SJSA1 (cell line): ENCODE results near the gene PTPRH. TPM values are rescaled to one million over a fixed set of nuclear protein-coding genes. Genes with fewer than 3 reads are reported as not detected.
"Not testable (repeated sequence)": the region's sequence is repeated elsewhere in the genome, so short reads cannot be mapped to it uniquely, and the experiment has no call there.

Experiments used
- DNase-seq, 2 experiments: peaks; one replicate each; pipeline ENCODE4 v3.0.0-alpha.2; 2015 to 2020; ENCODE audit warnings: low spot score in 2 of 2, low read depth in 1 of 2
- H3K27ac ChIP-seq: fragments of 250-450 bp; sonication (Bioruptor Pico); 2 replicates; pipeline ENCODE4 v1.5.1; 2020; ENCODE audit warnings: mild to moderate bottlenecking, moderate library complexity
- H3K27me3 ChIP-seq: fragments of 250-450 bp; sonication (Bioruptor Pico); replicated peaks from 2 replicates; pipeline ENCODE4 v1.5.1; 2020; ENCODE audit warnings: mild to moderate bottlenecking, moderate library complexity
- H3K36me3 ChIP-seq: fragments of 250-450 bp; sonication (Bioruptor Pico); 2 replicates; pipeline ENCODE4 v1.5.1; 2020; ENCODE audit warnings: mild to moderate bottlenecking
- H3K4me1 ChIP-seq: fragments of 250-450 bp; sonication (Bioruptor Pico); replicated peaks from 2 replicates; pipeline ENCODE4 v1.6.1; 2021; ENCODE audit warnings: mild to moderate bottlenecking
- H3K4me3 ChIP-seq: fragments of 250-450 bp; sonication (Bioruptor Pico); 2 replicates; pipeline ENCODE4 v1.5.1; 2020; ENCODE audit warnings: mild to moderate bottlenecking
- H3K9me3 ChIP-seq: fragments of 250-450 bp; sonication (Bioruptor Pico); replicated peaks from 2 replicates; pipeline ENCODE4 v1.5.1; 2020; ENCODE audit warnings: mild to moderate bottlenecking
- total RNA-seq: library from RNA; depleted of rRNA; stranded (reverse); fragments of >200 nt; shearing (Covaris generic); gene quantifications from 2 replicates; pipeline ENCODE4 v1.2.3, GENCODE V29; 2014

Gene PTPRH
- total RNA-seq, 1 experiment from 2014 or later, result 1.4 TPM

GRCh38 chr19:55226273-55226672 is 17.0 kb upstream of the PTPRH start:
- DNase-seq, result peak in 1 of 2 experiments; percentile 36
- Histone ChIP-seq H3K27me3 (no peaks in the 10 kb centered on the region), H3K36me3 (peaks cover 34% of the 10 kb centered on the region), H3K4me3 (no peak overlapping the region), H3K27ac (no peak overlapping the region), H3K9me3 (no peaks in the 10 kb centered on the region), H3K4me1 (no peaks in the 10 kb centered on the region)

- Histone ChIP-seq H3K27ac (no peak overlapping the region), H3K4me1 (no peaks in the 10 kb centered on the region), H3K9me3 (no peaks in the 10 kb centered on the region), H3K27me3 (no peaks in the 10 kb centered on the region), H3K36me3 (peaks cover 28% of the 10 kb centered on the region), H3K4me3 (no peak overlapping the region)
- DNase-seq, result no peak
Observed at GRCh38 chr19:55225415-55225958, 16.2 kb upstream of the PTPRH start.

DNA sequence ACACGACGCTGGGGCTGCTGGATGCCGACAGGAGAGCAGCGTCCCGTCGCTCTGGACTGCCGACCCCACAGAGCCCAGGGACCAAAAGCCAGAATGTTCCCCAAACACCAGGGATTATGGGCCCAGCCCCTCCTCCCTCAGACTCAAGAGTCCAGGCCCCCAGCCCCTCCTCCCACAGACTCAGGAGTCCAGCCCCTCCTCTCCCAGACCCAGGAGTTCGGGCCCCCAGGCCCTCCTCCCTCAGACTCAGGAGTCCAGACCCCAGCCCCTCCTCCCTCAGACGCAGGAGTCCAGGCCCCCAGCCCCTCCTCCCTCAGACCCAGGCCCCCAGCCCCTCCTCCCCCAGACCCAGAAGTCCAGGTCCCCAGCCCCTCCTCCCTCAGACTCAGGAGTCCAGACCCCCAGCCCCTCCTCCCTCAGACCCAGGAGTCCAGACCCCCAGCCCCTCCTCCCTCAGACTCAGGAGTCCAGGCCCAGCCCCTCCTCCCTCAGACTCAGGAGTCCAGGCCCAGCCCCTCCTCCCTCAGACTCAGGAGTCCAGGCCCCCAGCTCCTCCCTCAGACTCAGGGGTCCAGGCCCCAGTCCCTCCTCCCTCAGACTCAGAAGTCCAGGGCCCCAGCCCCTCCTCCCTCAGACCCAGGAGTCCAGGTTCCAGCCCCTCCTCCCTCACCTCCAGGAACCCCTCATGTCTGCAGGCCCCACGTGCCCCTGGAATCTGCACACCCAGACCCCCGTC is 15.5 kb upstream of the PTPRH start:
- H3K4me3 ChIP-seq, H3K4me1 ChIP-seq, H3K9me3 ChIP-seq, H3K27ac ChIP-seq, H3K27me3 ChIP-seq: not testable (repeated sequence)
- H3K36me3 ChIP-seq, result peaks cover 26% of the 10 kb centered on the region
- peak in 1 of 2 experiments; percentile 40 for DNase-seq

GRCh38 chr19:55224038-55224665 is 14.9 kb upstream of the PTPRH start:
- no peaks in the 10 kb centered on the region for H3K4me1 ChIP-seq
- no peak overlapping the region for H3K4me3 ChIP-seq
- no peaks in the 10 kb centered on the region for H3K27me3 ChIP-seq
- peak in 1 of 2 experiments; percentile 38 for DNase-seq
- H3K9me3 ChIP-seq, result no peaks in the 10 kb centered on the region
- peaks cover 21% of the 10 kb centered on the region for H3K36me3 ChIP-seq
- no peak overlapping the region for H3K27ac ChIP-seq

DNA sequence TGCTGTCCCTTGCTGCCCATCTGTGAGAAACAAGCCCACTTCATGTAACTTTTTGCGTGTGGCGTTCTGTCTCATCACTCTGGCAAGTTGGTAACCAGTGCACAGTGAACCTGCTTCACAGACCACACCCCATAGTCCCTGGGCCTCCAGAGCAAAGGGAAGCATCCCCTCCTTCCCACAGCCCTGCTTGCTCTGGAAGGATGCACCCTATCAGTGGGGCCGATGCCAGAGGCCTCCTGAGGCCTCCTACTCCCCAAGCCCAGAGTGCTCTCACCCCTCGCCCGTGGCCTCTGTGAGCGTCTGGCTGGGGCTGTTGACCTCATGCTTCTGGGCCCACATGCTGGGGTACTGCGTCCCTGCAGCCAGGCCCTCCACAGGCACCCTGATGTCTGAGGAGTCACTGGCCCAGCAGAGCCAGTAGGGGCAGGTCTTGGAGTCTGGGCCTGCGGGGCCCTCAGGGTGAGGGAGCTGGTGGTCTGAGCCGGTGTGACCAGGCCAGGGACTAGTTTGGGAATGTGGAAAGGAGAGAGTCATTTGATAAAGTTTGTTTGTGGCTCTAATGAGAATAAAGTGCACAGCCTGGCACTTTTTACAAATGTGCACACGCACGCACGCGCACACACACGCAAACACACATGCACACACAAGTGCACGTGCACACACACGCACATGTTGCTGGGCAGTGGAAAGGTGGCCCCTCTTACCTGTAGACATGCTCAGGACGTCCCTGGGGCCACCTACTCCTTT is 14.2 kb upstream of the PTPRH start:
- no peaks in the 10 kb centered on the region for H3K4me1 ChIP-seq

DNA sequence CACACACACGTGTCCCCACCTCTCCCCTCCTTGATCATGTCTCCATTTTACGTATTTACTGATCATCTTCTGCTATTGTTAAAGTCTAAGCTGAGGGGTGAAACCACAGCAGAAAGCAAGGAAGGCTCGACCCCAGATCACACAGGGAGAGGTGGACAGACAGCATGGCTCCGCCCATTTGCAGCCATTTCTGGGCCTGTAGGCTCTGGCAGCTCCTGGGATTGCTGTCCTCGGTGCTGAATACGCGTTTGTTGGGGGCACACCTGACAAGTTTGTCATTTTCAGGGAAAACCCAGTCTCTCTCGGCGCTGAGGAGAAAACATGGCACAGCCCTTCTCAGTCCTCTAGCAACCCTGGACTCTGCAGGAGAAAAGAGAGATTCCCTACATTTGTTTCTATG is 11.2 kb upstream of the PTPRH start:
- no peak overlapping the region for H3K4me3 ChIP-seq
- H3K9me3 ChIP-seq, result no peaks in the 10 kb centered on the region
- H3K27me3 ChIP-seq, result no peaks in the 10 kb centered on the region
- DNase-seq, result no peak
- peaks cover 17% of the 10 kb centered on the region for H3K4me1 ChIP-seq
- no peak overlapping the region for H3K27ac ChIP-seq
- H3K36me3 ChIP-seq, result no peaks in the 10 kb centered on the region

More for the DNA sequence above, 14.2 kb upstream of the PTPRH start:
- Histone ChIP-seq H3K9me3 (no peaks in the 10 kb centered on the region), H3K27me3 (no peaks in the 10 kb centered on the region), H3K4me3 (no peak overlapping the region), H3K27ac (no peak overlapping the region), H3K36me3 (peaks cover 14% of the 10 kb centered on the region)
- DNase-seq, result peak in 1 of 2 experiments; percentile 35

- peak; percentile 92 to 97 for DNase-seq
- no peaks in the 10 kb centered on the region for H3K9me3 ChIP-seq
- H3K36me3 ChIP-seq, result no peaks in the 10 kb centered on the region
- peak overlapping the region; percentile 38 for H3K4me3 ChIP-seq
- peak overlapping the region; percentile 57 for H3K27ac ChIP-seq
- H3K27me3 ChIP-seq, result no peaks in the 10 kb centered on the region
- H3K4me1 ChIP-seq, result peaks cover 17% of the 10 kb centered on the region
Observed at GRCh38 chr19:55216461-55217198, 7.3 kb upstream of the PTPRH start.

GRCh38 chr19:55213547-55213946 is 4.2 kb upstream of the PTPRH start:
- no peaks in the 10 kb centered on the region for H3K9me3 ChIP-seq
- H3K4me3 ChIP-seq, result no peak overlapping the region
- no peaks in the 10 kb centered on the region for H3K36me3 ChIP-seq
- DNase-seq, result no peak
- H3K27me3 ChIP-seq, result no peaks in the 10 kb centered on the region
- peaks cover 41% of the 10 kb centered on the region for H3K4me1 ChIP-seq
- H3K27ac ChIP-seq, result no peak overlapping the region

DNA sequence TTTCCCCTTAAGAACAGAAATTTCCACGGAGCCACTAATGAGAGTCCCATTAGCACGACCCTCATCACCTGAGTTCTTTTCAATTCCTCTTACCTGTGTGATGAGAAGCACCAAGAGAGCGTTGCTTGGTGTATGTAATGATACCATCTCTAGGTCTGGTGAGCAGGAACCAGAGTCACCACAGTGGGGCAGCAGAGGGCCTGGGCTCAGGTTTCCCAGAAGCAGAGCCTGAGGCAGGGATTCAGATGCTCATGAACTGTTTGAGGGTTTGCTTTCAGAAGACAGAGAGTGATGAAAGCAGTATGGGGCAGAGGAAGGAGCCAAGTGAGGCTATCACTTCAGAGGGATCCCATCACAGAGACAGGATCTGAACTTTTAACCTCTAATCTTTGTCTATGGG is 3.1 kb upstream of the PTPRH start:
- peak; percentile 54 to 73 for DNase-seq
- H3K36me3 ChIP-seq, result no peaks in the 10 kb centered on the region
- no peaks in the 10 kb centered on the region for H3K9me3 ChIP-seq
- H3K4me3 ChIP-seq, result no peak overlapping the region
- peaks cover 38% of the 10 kb centered on the region for H3K4me1 ChIP-seq
- H3K27ac ChIP-seq, result no peak overlapping the region
- H3K27me3 ChIP-seq, result no peaks in the 10 kb centered on the region

DNA sequence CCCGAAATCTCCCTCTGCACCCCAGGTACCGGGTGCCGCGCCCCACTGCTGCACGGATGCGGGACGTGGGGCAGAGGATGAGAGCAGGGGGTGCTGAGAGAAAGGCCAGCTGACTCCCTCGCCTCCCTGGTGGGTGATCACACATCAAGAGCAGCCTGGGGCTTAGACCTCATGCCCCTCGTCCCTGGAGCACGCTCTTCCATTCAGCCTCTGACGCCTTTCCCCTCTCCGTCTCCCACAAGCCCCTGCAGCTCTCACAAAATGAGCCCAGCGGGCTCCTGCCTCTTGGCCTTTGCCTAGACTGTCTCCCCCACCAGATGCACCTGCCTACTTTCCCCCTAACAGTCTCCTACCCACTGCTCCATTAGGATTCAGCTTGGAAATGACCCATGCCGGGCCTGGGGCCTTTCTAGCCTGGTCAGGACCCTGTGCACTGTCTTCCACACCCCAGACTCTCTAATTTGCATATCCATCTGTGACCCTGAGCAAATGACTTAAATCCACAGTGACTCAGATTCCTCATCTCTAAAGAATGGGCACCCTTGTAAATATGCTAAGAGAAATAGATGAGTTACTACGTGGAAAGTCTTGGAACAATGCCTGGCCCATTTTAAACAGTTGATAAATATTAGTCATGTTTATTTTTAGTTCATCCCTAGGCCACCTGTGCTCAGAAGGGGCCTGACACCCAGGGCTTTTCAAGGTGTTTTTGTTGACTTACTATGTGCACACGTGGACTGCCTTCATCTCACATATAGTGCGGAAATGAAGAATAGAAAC is 582 bp upstream of the PTPRH start:
- Histone ChIP-seq H3K27me3 (no peaks in the 10 kb centered on the region), H3K4me3 (no peak overlapping the region), H3K9me3 (no peaks in the 10 kb centered on the region), H3K27ac (peak overlapping the region; percentile 31), H3K36me3 (no peaks in the 10 kb centered on the region), H3K4me1 (peaks cover 33% of the 10 kb centered on the region)
- peak in 1 of 2 experiments; percentile 77 for DNase-seq

- H3K36me3 ChIP-seq, result no peaks in the 10 kb centered on the region
- DNase-seq, result peak; percentile 88 to 93
- peak overlapping the region; percentile 15 for H3K4me3 ChIP-seq
- H3K27me3 ChIP-seq, result no peaks in the 10 kb centered on the region
- peaks cover 33% of the 10 kb centered on the region for H3K4me1 ChIP-seq
- no peak overlapping the region for H3K27ac ChIP-seq
- H3K9me3 ChIP-seq, result no peaks in the 10 kb centered on the region
Observed at GRCh38 chr19:55206664-55207500, 2.4 kb downstream of the PTPRH start.

- H3K4me3 ChIP-seq, H3K36me3 ChIP-seq, H3K27me3 ChIP-seq, H3K27ac ChIP-seq, H3K9me3 ChIP-seq, H3K4me1 ChIP-seq, DNase-seq: not testable (repeated sequence)
Observed at GRCh38 chr19:55202199-55202598, 7.1 kb downstream of the PTPRH start.
